ENCODE measurements around the gene AGBL3.
"Not testable (repeated sequence)": the region's sequence is repeated elsewhere in the genome, so short reads cannot be mapped to it uniquely, and the experiment has no call there.

Gene AGBL3

DNA sequence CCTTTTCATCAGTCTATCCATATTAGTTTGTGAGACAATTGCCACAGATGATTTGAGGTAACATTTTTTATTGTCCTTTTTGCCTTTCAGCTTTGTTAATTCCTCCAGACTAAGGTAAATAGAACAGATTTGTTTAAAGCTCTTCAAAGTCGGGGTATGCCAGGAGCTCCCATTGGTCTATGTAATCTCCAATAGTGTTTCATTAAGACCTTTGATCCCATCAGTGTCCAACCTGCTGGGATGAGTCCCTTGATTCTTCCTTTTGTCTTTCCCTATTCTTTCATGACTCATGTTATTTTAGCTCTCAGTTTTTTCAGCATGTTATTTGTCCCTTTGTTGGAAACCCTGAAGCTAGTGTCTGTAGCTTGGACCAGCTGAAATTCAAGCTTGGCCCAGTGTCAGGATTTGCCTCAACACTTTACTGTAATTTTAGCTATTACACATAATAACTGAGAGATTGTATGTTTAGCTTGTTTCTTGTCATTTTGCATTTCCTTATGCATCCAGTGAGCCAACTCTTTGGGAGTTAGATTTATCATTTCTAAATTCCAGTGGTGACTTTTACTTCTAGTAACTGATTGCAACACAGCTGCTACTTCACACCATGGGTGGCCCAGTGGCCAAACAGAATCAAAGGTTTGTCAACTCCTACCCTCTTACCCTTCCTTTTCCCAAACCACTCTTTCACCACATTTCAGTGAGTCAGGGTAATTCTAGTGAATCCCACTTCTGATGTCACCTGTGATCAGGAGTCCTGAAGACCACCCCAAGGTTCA is 15.3 kb downstream of the AGBL3 start:
- CTCF ChIA-PET = interaction anchor here (2.2 kb wide), 1 partner anchor 14 kb away, joined by 10 read pairs; no protein-coding TSS in a partner anchor
- H3K27ac ChIP-seq (ENCODE audit: insufficient read depth in 1 of 2, low read depth in 1 of 2, low read length in 2 of 2, poor library complexity in 1 of 2, severe bottlenecking in 2 of 2) = no peak overlapping the region
- no peaks in the 10 kb centered on the region for H3K27me3 ChIP-seq (replicated peaks in 2 of 5; ENCODE audit: control insufficient read depth in 4 of 5, insufficient read depth in 5 of 5, low read length in 4 of 5)
- no peak overlapping the region for H3K4me3 ChIP-seq (ENCODE audit: control insufficient read depth in 1 of 7, extremely low read depth in 1 of 7, insufficient read depth in 4 of 7, low read depth in 2 of 7, low read length in 6 of 7)
- WGBS (ENCODE audit: insufficient coverage) = 100% methylated on average over 1 of the region's 1 CpG
- POLR2A ChIA-PET = no interaction called here
- peaks cover 0 to 18% (median 2%) of the 10 kb centered on the region in 5 experiments for H3K9me3 ChIP-seq (ENCODE audit: control extremely low read depth in 1 of 5, control insufficient read depth in 4 of 5, insufficient read depth in 2 of 5, low read depth in 1 of 5, low read length in 4 of 5)
- no peak for DNase-seq
- H3K36me3 ChIP-seq (ENCODE audit: control insufficient read depth in 4 of 4, insufficient read depth in 4 of 4, low read length in 3 of 4) = peaks cover 0 to 14% (median 5%) of the 10 kb centered on the region in 4 experiments
- H3K4me1 ChIP-seq (ENCODE audit: control extremely low read depth in 1 of 4, control insufficient read depth in 4 of 4, insufficient read depth in 4 of 4, low read length in 3 of 4) = no peaks in the 10 kb centered on the region

DNA sequence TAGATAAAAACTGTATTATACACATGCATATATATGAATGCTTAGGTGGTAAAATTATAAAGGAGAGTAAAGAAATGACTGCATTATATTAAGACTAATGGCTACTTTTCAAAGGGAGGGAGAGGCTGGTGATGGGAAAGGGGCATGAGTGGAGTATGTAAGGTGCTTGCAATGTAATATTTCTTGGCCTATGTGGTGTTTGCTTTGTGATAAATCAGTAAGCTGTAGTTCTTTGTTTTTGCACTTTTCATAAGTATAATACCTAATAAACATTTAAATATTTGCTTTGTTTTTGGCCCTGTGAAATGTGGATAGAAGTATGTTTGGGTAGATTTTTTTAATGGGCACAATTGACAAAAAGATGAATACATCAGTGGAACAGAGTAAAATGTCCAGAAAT is 25.9 kb downstream of the AGBL3 start:
- no peak overlapping the region for H3K27ac ChIP-seq (ENCODE audit: insufficient read depth in 1 of 2, low read depth in 1 of 2, low read length in 2 of 2, poor library complexity in 1 of 2, severe bottlenecking in 2 of 2)
- no peaks in the 10 kb centered on the region for H3K36me3 ChIP-seq (ENCODE audit: control insufficient read depth in 4 of 4, insufficient read depth in 4 of 4, low read length in 3 of 4)
- ChIA-PET POLR2A (no interaction called here), CTCF (no interaction called here)
- no peaks in the 10 kb centered on the region for H3K4me1 ChIP-seq (ENCODE audit: control extremely low read depth in 1 of 4, control insufficient read depth in 4 of 4, insufficient read depth in 4 of 4, low read length in 3 of 4)
- H3K4me3 ChIP-seq (ENCODE audit: control insufficient read depth in 1 of 7, extremely low read depth in 1 of 7, insufficient read depth in 4 of 7, low read depth in 2 of 7, low read length in 6 of 7) = no peak overlapping the region
- DNase-seq = no peak
- peaks cover 0 to 7% (median 0%) of the 10 kb centered on the region in 5 experiments for H3K9me3 ChIP-seq (ENCODE audit: control extremely low read depth in 1 of 5, control insufficient read depth in 4 of 5, insufficient read depth in 2 of 5, low read depth in 1 of 5, low read length in 4 of 5)
- H3K27me3 ChIP-seq (replicated peaks in 2 of 5; ENCODE audit: control insufficient read depth in 4 of 5, insufficient read depth in 5 of 5, low read length in 4 of 5) = no peaks in the 10 kb centered on the region

GRCh38 chr7:135023622-135024021 is 37.3 kb downstream of the AGBL3 start:
- no peak overlapping the region for H3K27ac ChIP-seq (ENCODE audit: insufficient read depth in 1 of 2, low read depth in 1 of 2, low read length in 2 of 2, poor library complexity in 1 of 2, severe bottlenecking in 2 of 2)
- H3K4me1 ChIP-seq (ENCODE audit: control extremely low read depth in 1 of 4, control insufficient read depth in 4 of 4, insufficient read depth in 4 of 4, low read length in 3 of 4) = no peaks in the 10 kb centered on the region
- H3K9me3 ChIP-seq (ENCODE audit: control extremely low read depth in 1 of 5, control insufficient read depth in 4 of 5, insufficient read depth in 2 of 5, low read depth in 1 of 5, low read length in 4 of 5) = peaks cover 0 to 17% (median 0%) of the 10 kb centered on the region in 5 experiments
- CTCF ChIA-PET = no interaction called here
- POLR2A ChIA-PET = no interaction called here
- no peaks in the 10 kb centered on the region for H3K36me3 ChIP-seq (ENCODE audit: control insufficient read depth in 4 of 4, insufficient read depth in 4 of 4, low read length in 3 of 4)
- H3K27me3 ChIP-seq (replicated peaks in 2 of 5; ENCODE audit: control insufficient read depth in 4 of 5, insufficient read depth in 5 of 5, low read length in 4 of 5) = no peaks in the 10 kb centered on the region
- DNase-seq = no peak
- 92% methylated on average over 2 of the region's 2 CpGs for WGBS (ENCODE audit: insufficient coverage)
- H3K4me3 ChIP-seq (ENCODE audit: control insufficient read depth in 1 of 7, extremely low read depth in 1 of 7, insufficient read depth in 4 of 7, low read depth in 2 of 7, low read length in 6 of 7) = no peak overlapping the region

- no peaks in the 10 kb centered on the region for H3K9me3 ChIP-seq (ENCODE audit: control extremely low read depth in 1 of 5, control insufficient read depth in 4 of 5, insufficient read depth in 2 of 5, low read depth in 1 of 5, low read length in 4 of 5)
- H3K27ac ChIP-seq (ENCODE audit: insufficient read depth in 1 of 2, low read depth in 1 of 2, low read length in 2 of 2, poor library complexity in 1 of 2, severe bottlenecking in 2 of 2) = no peak overlapping the region
- no peak for DNase-seq
- ChIA-PET POLR2A (no interaction called here), CTCF (no interaction called here)
- no peaks in the 10 kb centered on the region for H3K4me1 ChIP-seq (ENCODE audit: control extremely low read depth in 1 of 4, control insufficient read depth in 4 of 4, insufficient read depth in 4 of 4, low read length in 3 of 4)
- no peaks in the 10 kb centered on the region for H3K27me3 ChIP-seq (replicated peaks in 2 of 5; ENCODE audit: control insufficient read depth in 4 of 5, insufficient read depth in 5 of 5, low read length in 4 of 5)
- H3K4me3 ChIP-seq (ENCODE audit: control insufficient read depth in 1 of 7, extremely low read depth in 1 of 7, insufficient read depth in 4 of 7, low read depth in 2 of 7, low read length in 6 of 7) = no peak overlapping the region
- H3K36me3 ChIP-seq (ENCODE audit: control insufficient read depth in 4 of 4, insufficient read depth in 4 of 4, low read length in 3 of 4) = no peaks in the 10 kb centered on the region
- no CpG with 5 or more reads among the region's 2 CpGs for WGBS (ENCODE audit: insufficient coverage)
Observed at GRCh38 chr7:135035252-135035651, 48.9 kb downstream of the AGBL3 start.

DNA sequence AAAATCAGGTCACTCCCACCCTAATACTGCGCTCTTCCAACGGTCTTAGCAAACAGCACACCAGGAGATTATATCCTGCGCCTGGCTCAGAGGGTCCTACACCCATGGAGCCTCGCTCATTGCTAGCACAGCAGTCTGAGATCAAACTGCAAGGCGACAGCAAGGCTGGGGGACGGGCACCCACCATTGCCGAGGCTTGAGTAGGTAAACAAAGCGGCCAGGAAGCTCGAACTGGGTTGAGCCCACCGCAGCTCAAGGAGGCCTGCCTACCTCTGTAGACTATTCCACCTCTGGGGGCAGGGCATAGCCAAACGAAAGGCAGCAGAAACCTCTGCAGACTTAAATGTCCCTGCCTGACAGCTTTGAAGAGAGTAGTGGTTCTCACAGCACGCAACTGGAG is 80.7 kb downstream of the AGBL3 start:
- H3K27ac ChIP-seq (ENCODE audit: insufficient read depth in 1 of 2, low read depth in 1 of 2, low read length in 2 of 2, poor library complexity in 1 of 2, severe bottlenecking in 2 of 2); DNase-seq; POLR2A ChIA-PET; CTCF ChIA-PET; H3K27me3 ChIP-seq (replicated peaks in 2 of 5; ENCODE audit: control insufficient read depth in 4 of 5, insufficient read depth in 5 of 5, low read length in 4 of 5); H3K4me3 ChIP-seq (ENCODE audit: control insufficient read depth in 1 of 7, extremely low read depth in 1 of 7, insufficient read depth in 4 of 7, low read depth in 2 of 7, low read length in 6 of 7); H3K36me3 ChIP-seq (ENCODE audit: control insufficient read depth in 4 of 4, insufficient read depth in 4 of 4, low read length in 3 of 4); H3K4me1 ChIP-seq (ENCODE audit: control extremely low read depth in 1 of 4, control insufficient read depth in 4 of 4, insufficient read depth in 4 of 4, low read length in 3 of 4): not testable (repeated sequence)
- peaks cover 0 to 13% (median 2%) of the 10 kb centered on the region in 5 experiments for H3K9me3 ChIP-seq (ENCODE audit: control extremely low read depth in 1 of 5, control insufficient read depth in 4 of 5, insufficient read depth in 2 of 5, low read depth in 1 of 5, low read length in 4 of 5)
- WGBS (ENCODE audit: insufficient coverage) = 97% methylated on average over 10 of the region's 12 CpGs

- no peak overlapping the region for H3K4me3 ChIP-seq (ENCODE audit: control insufficient read depth in 1 of 7, extremely low read depth in 1 of 7, insufficient read depth in 4 of 7, low read depth in 2 of 7, low read length in 6 of 7)
- H3K4me1 ChIP-seq (ENCODE audit: control extremely low read depth in 1 of 4, control insufficient read depth in 4 of 4, insufficient read depth in 4 of 4, low read length in 3 of 4) = no peaks in the 10 kb centered on the region
- H3K36me3 ChIP-seq (ENCODE audit: control insufficient read depth in 4 of 4, insufficient read depth in 4 of 4, low read length in 3 of 4) = no peaks in the 10 kb centered on the region
- no peaks in the 10 kb centered on the region for H3K9me3 ChIP-seq (ENCODE audit: control extremely low read depth in 1 of 5, control insufficient read depth in 4 of 5, insufficient read depth in 2 of 5, low read depth in 1 of 5, low read length in 4 of 5)
- ChIA-PET CTCF (no interaction called here), POLR2A (no interaction called here)
- no peak for DNase-seq
- H3K27ac ChIP-seq (ENCODE audit: insufficient read depth in 1 of 2, low read depth in 1 of 2, low read length in 2 of 2, poor library complexity in 1 of 2, severe bottlenecking in 2 of 2) = no peak overlapping the region
- H3K27me3 ChIP-seq (replicated peaks in 2 of 5; ENCODE audit: control insufficient read depth in 4 of 5, insufficient read depth in 5 of 5, low read length in 4 of 5) = no peaks in the 10 kb centered on the region
- no CpG with 5 or more reads among the region's 1 CpG for WGBS (ENCODE audit: insufficient coverage)
Observed at GRCh38 chr7:135074096-135074495, 87.8 kb downstream of the AGBL3 start.

GRCh38 chr7:135074531-135074930 is 88.2 kb downstream of the AGBL3 start:
- ChIA-PET CTCF (no interaction called here), POLR2A (no interaction called here)
- no peak for DNase-seq
- H3K9me3 ChIP-seq (ENCODE audit: control extremely low read depth in 1 of 5, control insufficient read depth in 4 of 5, insufficient read depth in 2 of 5, low read depth in 1 of 5, low read length in 4 of 5) = no peaks in the 10 kb centered on the region
- no CpG with 5 or more reads among the region's 1 CpG for WGBS (ENCODE audit: insufficient coverage)
- H3K4me1 ChIP-seq (ENCODE audit: control extremely low read depth in 1 of 4, control insufficient read depth in 4 of 4, insufficient read depth in 4 of 4, low read length in 3 of 4) = no peaks in the 10 kb centered on the region
- H3K27me3 ChIP-seq (replicated peaks in 2 of 5; ENCODE audit: control insufficient read depth in 4 of 5, insufficient read depth in 5 of 5, low read length in 4 of 5) = no peaks in the 10 kb centered on the region
- no peak overlapping the region for H3K27ac ChIP-seq (ENCODE audit: insufficient read depth in 1 of 2, low read depth in 1 of 2, low read length in 2 of 2, poor library complexity in 1 of 2, severe bottlenecking in 2 of 2)
- no peaks in the 10 kb centered on the region for H3K36me3 ChIP-seq (ENCODE audit: control insufficient read depth in 4 of 4, insufficient read depth in 4 of 4, low read length in 3 of 4)
- no peak overlapping the region for H3K4me3 ChIP-seq (ENCODE audit: control insufficient read depth in 1 of 7, extremely low read depth in 1 of 7, insufficient read depth in 4 of 7, low read depth in 2 of 7, low read length in 6 of 7)
